ENCODE measurements around the gene CCDC188. TPM values are rescaled to one million over a fixed set of nuclear protein-coding genes. Genes with fewer than 3 reads are reported as not detected.

The CCDC188 gene
- total and polyA plus RNA-seq, 4 donors, result not detected

- H3K4me1 ChIP-seq (ENCODE audit: control insufficient read depth in 4 of 4, insufficient read depth in 4 of 4, low read length in 3 of 4), result peaks cover 9 to 40% (median 25%) of the 10 kb centered on the region in 4 donors
- H3K4me3 ChIP-seq (ENCODE audit: low read depth in 1 of 3, low read length in 3 of 3), result no peak overlapping the region
- H3K27me3 ChIP-seq (ENCODE audit: control insufficient read depth in 4 of 4, insufficient read depth in 4 of 4, low read length in 3 of 4), result no peaks in the 10 kb centered on the region
- H3K9me3 ChIP-seq (ENCODE audit: control insufficient read depth in 4 of 4, low read length in 3 of 4), result no peaks in the 10 kb centered on the region
- DNase-seq (ENCODE audit: low spot score), result no peak
- no peak overlapping the region for H3K27ac ChIP-seq (ENCODE audit: low read depth in 1 of 2, low read length in 2 of 2)
- no peak overlapping the region for H3K9ac ChIP-seq (ENCODE audit: low read depth in 1 of 2, low read length in 2 of 2)
- TF ChIP-seq FOXA1 (IDR thresholded peaks at IDR 0.05), result no peak
- no peak for TF ChIP-seq RXRA (IDR thresholded peaks at IDR 0.05)
- TF ChIP-seq, protein P1, sequence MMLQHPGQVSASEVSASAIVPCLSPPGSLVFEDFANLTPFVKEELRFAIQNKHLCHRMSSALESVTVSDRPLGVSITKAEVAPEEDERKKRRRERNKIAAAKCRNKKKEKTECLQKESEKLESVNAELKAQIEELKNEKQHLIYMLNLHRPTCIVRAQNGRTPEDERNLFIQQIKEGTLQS (IDR thresholded peaks at IDR 0.05), result no peak
- TF ChIP-seq FOXA2 (IDR thresholded peaks at IDR 0.05), result no peak
- TF ChIP-seq TAF1 (conservative IDR thresholded peaks at IDR 0.05), result no peak
- TF ChIP-seq RAD21 (IDR thresholded peaks at IDR 0.05), result no peak
- no peak for TF ChIP-seq ZBTB33 (IDR thresholded peaks at IDR 0.05)
- no peak for TF ChIP-seq REST (IDR thresholded peaks at IDR 0.05)
- no peak for TF ChIP-seq SP1 (IDR thresholded peaks at IDR 0.05)
- TF ChIP-seq, protein P2, sequence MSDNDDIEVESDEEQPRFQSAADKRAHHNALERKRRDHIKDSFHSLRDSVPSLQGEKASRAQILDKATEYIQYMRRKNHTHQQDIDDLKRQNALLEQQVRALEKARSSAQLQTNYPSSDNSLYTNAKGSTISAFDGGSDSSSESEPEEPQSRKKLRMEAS (IDR thresholded peaks at IDR 0.05), result no peak
- TF ChIP-seq NR2F2 (IDR thresholded peaks at IDR 0.05), result no peak
- TF ChIP-seq JUND (IDR thresholded peaks at IDR 0.05), result no peak
- TF ChIP-seq EGR1 (IDR thresholded peaks at IDR 0.05; ENCODE audit: low read depth in 2 of 2), result no peak
- TF ChIP-seq GABPA (IDR thresholded peaks at IDR 0.05 in 1 of 2, conservative IDR thresholded peaks at IDR 0.05 in 1 of 2), result no peak
- no peak for TF ChIP-seq YY1 (IDR thresholded peaks at IDR 0.05)
- TF ChIP-seq HNF4G (IDR thresholded peaks at IDR 0.05), result no peak
- TF ChIP-seq, protein P3, sequence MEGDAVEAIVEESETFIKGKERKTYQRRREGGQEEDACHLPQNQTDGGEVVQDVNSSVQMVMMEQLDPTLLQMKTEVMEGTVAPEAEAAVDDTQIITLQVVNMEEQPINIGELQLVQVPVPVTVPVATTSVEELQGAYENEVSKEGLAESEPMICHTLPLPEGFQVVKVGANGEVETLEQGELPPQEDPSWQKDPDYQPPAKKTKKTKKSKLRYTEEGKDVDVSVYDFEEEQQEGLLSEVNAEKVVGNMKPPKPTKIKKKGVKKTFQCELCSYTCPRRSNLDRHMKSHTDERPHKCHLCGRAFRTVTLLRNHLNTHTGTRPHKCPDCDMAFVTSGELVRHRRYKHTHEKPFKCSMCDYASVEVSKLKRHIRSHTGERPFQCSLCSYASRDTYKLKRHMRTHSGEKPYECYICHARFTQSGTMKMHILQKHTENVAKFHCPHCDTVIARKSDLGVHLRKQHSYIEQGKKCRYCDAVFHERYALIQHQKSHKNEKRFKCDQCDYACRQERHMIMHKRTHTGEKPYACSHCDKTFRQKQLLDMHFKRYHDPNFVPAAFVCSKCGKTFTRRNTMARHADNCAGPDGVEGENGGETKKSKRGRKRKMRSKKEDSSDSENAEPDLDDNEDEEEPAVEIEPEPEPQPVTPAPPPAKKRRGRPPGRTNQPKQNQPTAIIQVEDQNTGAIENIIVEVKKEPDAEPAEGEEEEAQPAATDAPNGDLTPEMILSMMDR (IDR thresholded peaks at IDR 0.05; ENCODE audit: low read depth, low read length, missing input control), result no peak
- TF ChIP-seq HNF4A (conservative IDR thresholded peaks at IDR 0.05), result no peak
- 91% methylated on average over 19 of the region's 19 CpGs for whole genome bisulfite sequencing
- H3K36me3 ChIP-seq (ENCODE audit: control insufficient read depth in 4 of 4, insufficient read depth in 3 of 4, low read depth in 1 of 4, low read length in 3 of 4), result peaks cover 21 to 57% (median 34%) of the 10 kb centered on the region in 4 donors
These were observed 37.1 kb downstream of the CCDC188 start for GRCh38 chr22:20113551-20114310.

Data from liver (tissue), 9 donors.